CD4-positive, alpha-beta T cell (primary cell): ENCODE measurements around the gene C1orf35. TPM values are rescaled to one million over a fixed set of nuclear protein-coding genes. Genes with fewer than 3 reads are reported as not detected.

ENCODE experiments used
- ATAC-seq: fragments of 200-7000 bp; cut with Tn5 transposase; one replicate; pipeline ENCODE4 v1.10.0; 2022; ENCODE audit warnings: mild to moderate bottlenecking; ENCODE audit not compliant: poor library complexity
- CTCF ChIA-PET: fragments of 350-600 bp; sonication (Branson Sonifier 250); formaldehyde crosslinking; loops from one replicate; lab custom pipeline; 2021; ENCODE audit warnings: antibody characterized with exemption, inconsistent platforms; lab: Charles Lee
- POLR2A ChIA-PET: fragments of 350-600 bp; sonication (Branson Sonifier 250); formaldehyde crosslinking; loops from one replicate; lab custom pipeline; 2021; ENCODE audit warnings: antibody characterized with exemption, inconsistent platforms; lab: Charles Lee
- DNase-seq, 14 experiments: peaks; one replicate each; pipeline ENCODE4 v3.0.0-alpha.2; 2013 to 2020; ENCODE audit warnings: mixed read lengths in 2 of 14
- H3K27ac ChIP-seq, 2 donors: one replicate each; pipeline versions ENCODE4 v1.5.1 to v1.7.0; 2013; ENCODE audit warnings: low read length in 2 of 2, low read depth in 1 of 2, mild to moderate bottlenecking in 1 of 2
- H3K27me3 ChIP-seq, 2 experiments: 1 replicate in 1 of 2; 2 replicates in 1 of 2; pipeline versions ENCODE4 v1.6.1 to v1.7.0; 2013; ENCODE audit warnings: low read length in 2 of 2, control low read depth in 1 of 2, mild to moderate bottlenecking in 1 of 2, moderate library complexity in 1 of 2; ENCODE audit not compliant: insufficient read depth in 2 of 2, control insufficient read depth in 1 of 2
- H3K36me3 ChIP-seq: one replicate; pipeline ENCODE4 v1.6.1; 2013; ENCODE audit warnings: low read length, control low read depth; ENCODE audit not compliant: insufficient read depth
- H3K4me1 ChIP-seq: one replicate; pipeline ENCODE4 v1.6.1; 2013; ENCODE audit warnings: low read length, control low read depth; ENCODE audit not compliant: insufficient read depth
- H3K4me3 ChIP-seq: one replicate; pipeline ENCODE4 v1.5.1; 2013; ENCODE audit warnings: mild to moderate bottlenecking, low read length, moderate library complexity
- H3K9me3 ChIP-seq, 2 experiments: 1 replicate in 1 of 2; 2 replicates in 1 of 2; pipeline versions ENCODE4 v1.6.1 to v1.7.0; 2013; ENCODE audit warnings: low read length in 2 of 2, mild to moderate bottlenecking in 2 of 2, control low read depth in 1 of 2, moderate library complexity in 1 of 2; ENCODE audit not compliant: control insufficient read depth in 1 of 2, insufficient read depth in 1 of 2
- H3K27ac Mint-ChIP-seq: one replicate; pipeline ENCODE4 v1.8.0; 2020; ENCODE audit warnings: mixed read lengths
- H3K27me3 Mint-ChIP-seq: one replicate; pipeline ENCODE4 v1.8.0; 2021; ENCODE audit warnings: mixed read lengths
- H3K36me3 Mint-ChIP-seq: one replicate; pipeline ENCODE4 v1.8.0; 2021; ENCODE audit warnings: low read depth, mixed read lengths
- H3K4me1 Mint-ChIP-seq: one replicate; pipeline ENCODE4 v1.8.0; 2021; ENCODE audit warnings: low read depth, mixed read lengths
- H3K4me3 Mint-ChIP-seq: one replicate; pipeline ENCODE4 v1.8.0; 2020; ENCODE audit warnings: mild to moderate bottlenecking, mixed read lengths
- H3K9me3 Mint-ChIP-seq: one replicate; pipeline ENCODE4 v1.8.0; 2020; ENCODE audit warnings: mixed read lengths
- CTCF ChIP-seq: fragments of 200-600 bp; IDR thresholded peaks from one replicate; pipeline ENCODE4 v1.8.0; 2022; ENCODE audit warnings: antibody characterized with exemption, mild to moderate bottlenecking
- intact Hi-C, 2 experiments: fragments of 100-400 bp; cut with DNase I in 1 of 2; cut with micrococcal nuclease in 1 of 2; formaldehyde crosslinking; loops; one replicate each; pipeline versions ENCODE4 v1.15.1 to v1.9.0; 2023 to 2025; cut with DNase I, micrococcal nuclease
- total RNA-seq, 174 experiments: library from RNA in 2 of 174; stranded (reverse) in 2 of 174; gene quantifications; one replicate each; pipeline ENCODE4 v1.2.3 and lab custom pipeline; 2021 to 2026

C1orf35 gene
- total RNA-seq, 2 experiments from 2014 or later: 36.6 to 40.3 TPM

- no peak for ATAC-seq
- H3K9me3 ChIP-seq: no peaks in the 10 kb centered on the region
- H3K4me1 Mint-ChIP-seq: peaks cover 26% of the 10 kb centered on the region
- no peak for DNase-seq
- intact Hi-C loops: no loop called here
- peaks cover 22% of the 10 kb centered on the region for H3K36me3 ChIP-seq
- no peaks in the 10 kb centered on the region for H3K27me3 Mint-ChIP-seq
- ChIA-PET CTCF (interaction anchor here (2.1 kb wide), 1 partner anchor 54 kb away, joined by 9 read pairs; no protein-coding TSS in a partner anchor), POLR2A (interaction anchor here (1.0 to 2.8 kb wide), 7 partner anchors 14 to 378 kb away, joined by 3 to 22 read pairs (median 3); partner anchors contain the start of genes ARF1 and GUK1)
- H3K4me3 Mint-ChIP-seq: peak overlapping the region; percentile 56
- peaks cover 26% of the 10 kb centered on the region for H3K4me1 ChIP-seq
- peak overlapping the region; percentile 93 for H3K27ac Mint-ChIP-seq
- H3K36me3 Mint-ChIP-seq: peaks cover 15% of the 10 kb centered on the region
- TF ChIP-seq CTCF: no peak
- no peaks in the 10 kb centered on the region for H3K27me3 ChIP-seq
- H3K4me3 ChIP-seq: no peak overlapping the region
- no peak overlapping the region for H3K27ac ChIP-seq
- H3K9me3 Mint-ChIP-seq: no peaks in the 10 kb centered on the region
These were observed 7.4 kb upstream of the C1orf35 start for GRCh38 chr1:228110556-228110955.

GRCh38 chr1:228109962-228110488 lies 6.9 kb upstream of the C1orf35 start:
- TF ChIP-seq CTCF: no peak
- Mint-ChIP-seq H3K36me3 (peaks cover 15% of the 10 kb centered on the region), H3K27ac (peak overlapping the region; percentile 93), H3K27me3 (no peaks in the 10 kb centered on the region), H3K9me3 (no peaks in the 10 kb centered on the region), H3K4me1 (peaks cover 26% of the 10 kb centered on the region), H3K4me3 (peak overlapping the region; percentile 92)
- DNase-seq: no peak
- ChIA-PET POLR2A (interaction anchor here (0.7 to 2.8 kb wide), 14 partner anchors 10 to 378 kb away, joined by 3 to 22 read pairs (median 3); partner anchors contain the start of genes ARF1, GUK1 and IBA57), CTCF (interaction anchor here (1.1 to 2.1 kb wide), 3 partner anchors 21 to 104 kb away, joined by 5 to 9 read pairs (median 8); no protein-coding TSS in a partner anchor)
- ATAC-seq: no peak
- Histone ChIP-seq H3K4me3 (peak overlapping the region; percentile 99), H3K27ac (peak overlapping the region; percentile 78 to 84), H3K36me3 (peaks cover 23% of the 10 kb centered on the region), H3K9me3 (no peaks in the 10 kb centered on the region), H3K4me1 (peaks cover 26% of the 10 kb centered on the region), H3K27me3 (no peaks in the 10 kb centered on the region)
- intact Hi-C loops: loop anchor here (1.0 to 10.0 kb wide), 9 partner anchors 21 to 375 kb away; partner anchors contain the start of genes ARF1 (in 1 of the 2), GUK1 (in 1 of the 2), JMJD4 (in 1 of the 2) and SNAP47 (in 1 of the 2)

GRCh38 chr1:228109073-228109961 lies 6.2 kb upstream of the C1orf35 start, which contains the start of gene MRPL55:
Gene MRPL55, minus strand, starts transcription at chr1:228109299. Its CDS starts 1,039 bp downstream, at chr1:228108260.
- ATAC-seq (peak; percentile 92), DNase-seq (peak; percentile 96 to 100 (median 98))
- H3K4me3 Mint-ChIP-seq: peak within 1 kb of the TSS; percentile 92
- ChIA-PET POLR2A (interaction anchor here (0.7 to 2.8 kb wide), 14 partner anchors 10 to 379 kb away, joined by 3 to 22 read pairs (median 3); partner anchors contain the start of genes ARF1, GUK1 and IBA57), CTCF (interaction anchor here (1.1 to 2.1 kb wide), 3 partner anchors 21 to 104 kb away, joined by 5 to 9 read pairs (median 8); no protein-coding TSS in a partner anchor)
- Histone ChIP-seq H3K36me3 (peaks cover 23% of the 10 kb centered on the region), H3K27ac (peak within 1 kb of the TSS; percentile 84 to 90), H3K27me3 (no peaks in the 10 kb centered on the region), H3K4me1 (peaks cover 28% of the 10 kb centered on the region), H3K4me3 (peak within 1 kb of the TSS; percentile 99), H3K9me3 (no peaks in the 10 kb centered on the region)
- peaks cover 19% of the 10 kb centered on the region for H3K36me3 Mint-ChIP-seq
- H3K4me1 Mint-ChIP-seq: peaks cover 32% of the 10 kb centered on the region
- intact Hi-C loops: loop anchor here (1.0 to 10.0 kb wide), 9 partner anchors 21 to 375 kb away; partner anchors contain the start of genes ARF1 (in 1 of the 2), GUK1 (in 1 of the 2), JMJD4 (in 1 of the 2) and SNAP47 (in 1 of the 2)
- H3K27ac Mint-ChIP-seq: peak within 1 kb of the TSS; percentile 93
- no peaks in the 10 kb centered on the region for H3K9me3 Mint-ChIP-seq
- H3K27me3 Mint-ChIP-seq: no peaks in the 10 kb centered on the region
- no peak for TF ChIP-seq CTCF
